Jurkat, Clone E6-1 (cell line): ENCODE results near the gene ZNF3.
A peak's percentile ranks its signal among the peaks of the same experiment; 100 is the strongest.

Experiments
- DNase-seq: peaks from one replicate; pipeline ENCODE4 v3.0.0-alpha.2; 2011; ENCODE audit warnings: low read depth, low spot score
- H3K4me3 ChIP-seq: 2 replicates; pipeline ENCODE4 v1.5.1; 2011; ENCODE audit warnings: mild to moderate bottlenecking, low read length, control low read depth, moderate library complexity

The ZNF3 gene

GRCh38 chr7:100090527-100091410, 9.2 kb upstream of the ZNF3 start:
- DNase-seq, result no peak
- H3K4me3 ChIP-seq, result no peak overlapping the region

- peak overlapping the region; percentile 95 for H3K4me3 ChIP-seq
- DNase-seq, result no peak
These were observed 8.1 kb upstream of the ZNF3 start for GRCh38 chr7:100089458-100090196.

- H3K4me3 ChIP-seq, result peak within 1 kb of the TSS; percentile 95
- DNase-seq, result peak; percentile 52
These were observed 7.3 kb upstream of the ZNF3 start, which contains the start of gene COPS6 for GRCh38 chr7:100088621-100089457. Gene COPS6, plus strand, starts transcription at chr7:100088969. Its CDS starts 22 bp downstream, at chr7:100088991.

GRCh38 chr7:100088095-100088620, 6.6 kb upstream of the ZNF3 start:
- H3K4me3 ChIP-seq, result peak overlapping the region; percentile 95
- DNase-seq, result no peak

DNA sequence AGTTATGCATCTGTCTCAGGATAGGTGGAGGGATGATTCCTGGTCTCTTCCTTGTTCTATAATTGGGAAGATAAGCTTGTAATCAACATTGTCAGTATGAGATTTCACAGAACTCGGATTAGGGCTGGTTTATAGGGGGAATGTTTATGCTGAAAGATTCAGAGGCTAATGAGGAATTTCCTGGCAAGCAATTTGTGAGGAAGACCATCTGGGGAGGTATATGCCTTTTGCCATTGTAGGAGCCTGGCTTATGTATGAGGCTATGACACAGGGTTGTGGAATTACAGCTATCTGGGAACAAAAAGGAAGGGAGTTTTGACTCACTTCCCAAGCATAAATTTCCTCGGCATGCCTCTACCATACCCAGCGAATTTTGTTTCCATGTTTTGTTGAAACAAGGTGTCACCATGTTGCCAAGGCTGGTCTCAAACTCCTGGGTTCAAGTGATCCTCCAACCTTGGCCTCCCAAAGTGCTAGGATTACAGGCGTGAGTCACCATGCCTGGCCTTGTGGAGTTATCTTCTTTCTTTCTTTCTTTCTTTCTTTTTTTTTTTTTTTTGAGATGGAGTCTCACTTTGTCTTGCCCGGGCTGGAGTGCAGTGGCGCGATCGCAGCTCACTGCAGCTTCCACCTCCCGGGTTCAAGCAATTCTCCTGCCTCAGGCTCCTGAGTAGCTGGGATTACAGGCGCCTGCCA, 5.7 kb upstream of the ZNF3 start:
- DNase-seq, result no peak
- no peak overlapping the region for H3K4me3 ChIP-seq

DNA sequence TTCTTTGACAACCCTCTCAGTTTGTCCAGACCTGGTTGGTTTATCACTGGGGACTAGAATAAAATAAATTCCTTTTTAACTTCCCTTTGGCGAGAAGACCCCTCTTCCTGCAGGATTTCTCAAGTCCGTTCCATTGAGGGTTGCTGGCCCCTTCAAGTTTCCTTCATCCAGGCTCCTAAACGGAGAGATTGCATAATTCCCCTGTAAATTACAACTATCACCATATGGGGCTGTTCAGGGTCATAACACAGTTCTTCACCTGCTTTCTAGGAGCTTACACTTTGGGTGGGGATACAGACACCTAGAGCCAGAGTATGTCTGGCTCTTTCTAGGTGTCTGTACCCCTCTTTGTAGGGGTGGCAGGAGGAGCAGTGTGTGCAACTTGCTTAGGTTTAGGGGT, 4.0 kb upstream of the ZNF3 start:
- no peak for DNase-seq
- H3K4me3 ChIP-seq, result no peak overlapping the region

- no peak overlapping the region for H3K4me3 ChIP-seq
- no peak for DNase-seq
These were observed 1.5 kb upstream of the ZNF3 start for GRCh38 chr7:100082978-100083377.

DNA sequence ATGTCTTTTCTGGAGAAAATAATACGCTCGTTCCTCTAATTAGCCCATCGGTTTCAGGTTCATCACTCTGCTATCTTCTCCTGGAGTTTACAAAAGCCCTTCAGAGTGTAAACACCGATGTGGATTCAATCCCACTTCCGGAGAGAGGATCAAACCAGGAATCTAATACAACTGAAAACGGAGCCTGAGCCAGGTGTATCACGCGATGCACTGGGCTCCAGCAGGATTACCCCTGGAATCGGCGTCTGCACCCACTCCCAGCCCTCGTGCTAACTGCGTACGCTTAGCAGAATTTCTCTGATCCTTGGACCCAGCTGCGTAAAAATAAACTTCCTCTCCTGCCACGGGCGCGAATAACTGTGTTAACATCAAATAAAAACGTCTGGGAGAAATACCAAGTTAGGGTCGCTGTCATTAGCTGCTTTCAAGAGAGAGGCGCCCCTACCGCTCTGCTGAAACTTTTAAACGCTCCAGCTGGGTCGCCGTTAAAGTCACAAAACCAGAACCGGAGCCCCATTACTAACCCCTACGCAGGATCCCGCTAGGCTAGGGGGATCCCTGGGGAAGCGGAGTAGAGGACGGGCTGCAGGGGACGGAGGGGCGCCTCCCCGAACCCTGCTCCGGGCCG, 502 bp downstream of the ZNF3 start:
- DNase-seq, result no peak
- H3K4me3 ChIP-seq, result peak overlapping the region; percentile 99

GRCh38 chr7:100079024-100079560, 2.4 kb downstream of the ZNF3 start:
- no peak overlapping the region for H3K4me3 ChIP-seq

GRCh38 chr7:100077205-100077604, 4.3 kb downstream of the ZNF3 start:
- DNase-seq, result no peak
- no peak overlapping the region for H3K4me3 ChIP-seq

More at GRCh38 chr7:100079024-100079560, 2.4 kb downstream of the ZNF3 start:
- DNase-seq, result no peak

- DNase-seq, result no peak
- H3K4me3 ChIP-seq, result no peak overlapping the region
These were observed 6.1 kb downstream of the ZNF3 start for GRCh38 chr7:100075418-100075817.

- H3K4me3 ChIP-seq, result no peak overlapping the region
- DNase-seq, result no peak
These were observed 6.7 kb downstream of the ZNF3 start for GRCh38 chr7:100074841-100075240.

GRCh38 chr7:100072462-100072861, 9.1 kb downstream of the ZNF3 start:
- no peak for DNase-seq
- H3K4me3 ChIP-seq, result no peak overlapping the region

DNA sequence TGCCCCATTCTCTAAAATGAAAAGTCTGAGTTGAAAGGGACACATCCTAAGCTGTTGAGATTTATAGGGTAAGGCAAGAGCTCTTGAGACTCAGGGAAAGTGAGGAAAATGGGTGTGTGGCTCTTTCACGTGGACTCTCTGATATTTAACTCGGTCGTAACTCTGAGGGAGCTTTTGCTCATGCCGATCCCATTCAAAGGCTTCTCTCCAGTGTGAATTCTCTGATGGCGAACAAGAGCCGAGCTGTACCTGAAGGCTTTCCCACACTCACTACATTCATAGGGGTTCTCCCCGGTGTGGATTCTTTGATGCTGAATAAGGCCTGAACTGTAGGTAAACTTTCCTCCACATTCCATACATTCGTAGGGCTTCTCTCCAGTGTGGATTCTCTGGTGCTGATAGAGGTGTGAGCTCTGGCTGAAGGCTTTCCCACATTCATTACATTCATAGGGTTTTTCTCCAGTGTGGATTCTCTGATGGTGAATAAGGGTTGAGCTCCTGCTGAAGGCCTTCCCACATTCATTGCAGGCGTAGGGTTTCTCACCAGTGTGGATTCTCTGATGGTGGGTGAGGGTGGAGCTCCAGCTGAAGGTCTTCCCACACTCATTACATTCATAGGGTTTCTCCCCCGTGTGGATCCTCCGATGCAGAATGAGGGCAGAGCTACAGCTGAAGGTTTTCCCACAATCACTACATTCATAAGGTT, 10.4 kb downstream of the ZNF3 start:
- H3K4me3 ChIP-seq, result no peak overlapping the region
- no peak for DNase-seq

DNA sequence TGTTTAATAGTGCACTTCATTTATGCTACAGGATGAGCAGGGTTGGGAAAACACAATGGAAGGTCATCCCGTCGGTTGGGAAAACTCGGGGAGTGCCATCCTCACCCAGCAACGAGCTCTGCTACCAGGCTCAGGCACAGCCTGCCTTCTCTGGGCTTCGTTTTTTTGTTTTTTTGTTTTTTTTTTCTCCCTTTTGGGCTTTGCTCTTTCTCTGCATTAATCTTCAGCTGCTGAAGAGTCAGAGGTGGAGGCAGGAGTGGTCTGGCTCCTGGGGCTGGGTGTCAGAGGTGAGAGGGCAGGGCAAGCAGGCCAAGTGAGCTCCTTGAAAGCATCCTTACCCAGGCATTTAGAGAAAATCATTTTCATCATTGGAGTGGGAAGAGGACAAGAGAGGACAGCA, 11.5 kb downstream of the ZNF3 start:
- H3K4me3 ChIP-seq, result no peak overlapping the region
- no peak for DNase-seq

- H3K4me3 ChIP-seq, result no peak overlapping the region
- DNase-seq, result no peak
These were observed 14.6 kb downstream of the ZNF3 start for GRCh38 chr7:100066953-100067352.

GRCh38 chr7:100065452-100066186, 15.9 kb downstream of the ZNF3 start:
- H3K4me3 ChIP-seq, result no peak overlapping the region
- no peak for DNase-seq
